Body of pancreas (tissue), 4 donors: ENCODE data around the gene TIMM23B. TPM values are rescaled to one million over a fixed set of nuclear protein-coding genes. Genes with fewer than 3 reads are reported as not detected.

Source experiments
- ATAC-seq: fragments of 150-250 bp; one replicate; pipeline ENCODE4 v1.9.1; 2016
- DNase-seq, 4 donors: peaks; one replicate each; pipeline ENCODE4 v3.0.0-alpha.2; 2019
- H3K27ac ChIP-seq, 4 donors: fragments of 200-600 bp; sonication (generic); 1 replicate in 3 of 4; 2 replicates in 1 of 4; pipeline versions ENCODE4 v1.5.1 to v1.6.1; 2016 to 2019; ENCODE audit warnings: mild to moderate bottlenecking in 1 of 4, mixed read lengths in 1 of 4, moderate library complexity in 1 of 4
- H3K27me3 ChIP-seq, 2 donors: fragments of 200-600 bp; sonication (generic); one replicate each; pipeline ENCODE4 v1.6.0; 2016; ENCODE audit warnings: mild to moderate bottlenecking in 1 of 2
- H3K36me3 ChIP-seq, 2 donors: fragments of 200-600 bp; sonication (generic); replicated peaks in 1 of 2; 2 replicates each; pipeline ENCODE4 v1.5.1; 2016; ENCODE audit warnings: low read depth in 2 of 2; ENCODE audit not compliant: insufficient read depth in 1 of 2
- H3K4me1 ChIP-seq: fragments of 200-600 bp; sonication (generic); one replicate; pipeline ENCODE4 v1.6.0; 2016
- H3K4me3 ChIP-seq, 2 donors: fragments of 200-600 bp; sonication (generic); 1 replicate in 1 of 2; 2 replicates in 1 of 2; pipeline ENCODE4 v1.5.1; 2016 to 2019
- H3K9me3 ChIP-seq, 3 donors: fragments of 200-600 bp; sonication (generic); 1 replicate in 2 of 3; 2 replicates in 1 of 3; pipeline ENCODE4 v1.5.1; 2016
- CTCF ChIP-seq, 7 experiments: fragments of 450-650 bp in 4 of 7; fragments of 200-600 bp in 3 of 7; sonication (generic) in 3 of 7; IDR thresholded peaks; one replicate each; pipeline ENCODE4 v1.5.1; 2016 to 2019; ENCODE audit warnings: antibody characterized with exemption in 7 of 7
- POLR2A ChIP-seq, 3 donors: fragments of 450-650 bp; IDR thresholded peaks; one replicate each; pipeline ENCODE4 v1.6.1; 2016; ENCODE audit warnings: antibody characterized with exemption in 3 of 3, mild to moderate bottlenecking in 2 of 3
- WGBS, 2 donors: methylation state at CpG; one replicate each; pipeline ENCODE4 v1.1.5; 2017; 5-methylcytosine and 5-hydroxymethylcytosine counted together
- intact Hi-C: fragments of 100-400 bp; cut with DNase I; formaldehyde crosslinking; loops from one replicate; pipeline ENCODE4 v1.15.1; 2023
- small RNA-seq: library from RNA; depleted of rRNA; stranded (forward); fragments of <200 nt; gene quantifications from one replicate; pipeline ENCODE3, GENCODE V24; 2016
- total RNA-seq, 2 donors: library from RNA; depleted of rRNA; stranded (reverse); fragments of >200 nt; gene quantifications; one replicate each; pipeline ENCODE4 v1.1.0, GENCODE V29; 2016

The TIMM23B gene
- total RNA-seq, 2 donors from 2014 or later: 25.9 to 37.6 TPM

- Histone ChIP-seq H3K9me3 (no peaks in the 10 kb centered on the region), H3K4me3 (no peak overlapping the region), H3K27ac (no peak overlapping the region), H3K36me3 (no peaks in the 10 kb centered on the region), H3K4me1 (peaks cover 15% of the 10 kb centered on the region), H3K27me3 (no peaks in the 10 kb centered on the region)
- no peak for DNase-seq
- TF ChIP-seq POLR2A (IDR thresholded peaks at IDR 0.05) (no peak), CTCF (IDR thresholded peaks at IDR 0.05) (no peak)
- 76 to 82% methylated on average over 2 to 3 of the region's 3 CpGs for WGBS, 2 donors
- ATAC-seq: no peak
- intact Hi-C loops: no loop called here
Observed at GRCh38 chr10:50021646-50022045, 79.8 kb downstream of the TIMM23B start.

Small RNA genes within 50 kb of the gene (small RNA-seq; reads per million reads assigned to genes)
- not detected for gene RNA5SP317
- gene SNORA74C-2: not detected

Other genes starting within 250 kb of the TIMM23B start
- 1 to 10 TPM; 2.6 to 4.3 TPM for gene OGDHL, start 179.7 kb upstream of the TIMM23B start, total RNA-seq
- gene PARG, start within 50 bp of the TIMM23B start, total RNA-seq: 10 to 100 TPM; 13.2 to 28.7 TPM
- gene AGAP6, start 46.4 kb downstream of the TIMM23B start, total RNA-seq: 10 to 100 TPM; 16.9 to 47.5 TPM
- 10 to 100 TPM; 16.3 to 36.6 TPM for gene WASHC2A, start 125.9 kb downstream of the TIMM23B start, total RNA-seq